Suppressor macrophage treated with lipopolysaccharide for 1 hour (primary cell): Measurements from ENCODE around the gene SCGB3A1.
A peak's percentile ranks its signal among the peaks of the same experiment; 100 is the strongest.

Experiments
- DNase-seq, 3 donors: peaks; one replicate each; pipeline ENCODE4 v3.0.0-alpha.2; 2020 to 2022

Gene SCGB3A1, protein sequence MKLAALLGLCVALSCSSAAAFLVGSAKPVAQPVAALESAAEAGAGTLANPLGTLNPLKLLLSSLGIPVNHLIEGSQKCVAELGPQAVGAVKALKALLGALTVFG

DNA sequence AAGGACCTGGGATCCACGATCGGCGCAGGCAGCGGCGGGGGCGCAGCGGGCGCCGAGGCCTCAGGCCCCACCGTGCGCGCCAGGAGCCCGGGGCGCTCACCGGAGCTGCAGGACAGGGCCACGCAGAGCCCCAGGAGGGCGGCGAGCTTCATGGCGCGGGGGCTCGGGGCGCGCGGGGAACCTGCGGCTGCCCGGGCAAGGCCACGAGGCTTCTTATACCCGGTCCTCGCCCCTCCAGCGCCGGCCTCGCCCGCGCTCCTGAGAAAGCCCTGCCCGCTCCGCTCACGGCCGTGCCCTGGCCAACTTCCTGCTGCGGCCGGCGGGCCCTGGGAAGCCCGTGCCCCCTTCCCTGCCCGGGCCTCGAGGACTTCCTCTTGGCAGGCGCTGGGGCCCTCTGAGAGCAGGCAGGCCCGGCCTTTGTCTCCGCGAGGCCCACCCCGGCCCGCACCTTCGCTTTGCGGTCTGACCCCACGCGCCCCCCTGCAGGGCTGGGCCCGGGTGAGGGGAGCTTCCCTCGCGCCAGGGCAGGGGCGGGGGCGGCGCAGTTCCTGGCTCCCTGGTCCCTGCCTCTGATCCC lies at the start of gene SCGB3A1:
Gene SCGB3A1 (minus strand): TSS at position 189 of the 577 bp plus-strand sequence. CDS start 37 bp downstream, at position 152.
- DNase-seq = peak; percentile 40 to 77 (median 60)

DNA sequence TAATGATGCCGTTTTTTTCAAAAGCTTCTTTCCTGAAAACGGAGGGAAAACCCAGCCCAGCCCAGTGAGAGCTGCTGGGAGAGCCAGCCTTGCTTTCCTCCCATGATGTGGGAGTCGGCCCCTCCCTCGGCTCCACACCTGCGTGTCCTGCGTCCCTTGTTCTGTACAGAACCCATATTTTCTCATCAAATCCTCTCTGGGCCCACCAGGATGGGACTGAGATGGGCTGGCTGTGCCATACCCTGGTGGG lies 49.2 kb upstream of the SCGB3A1 start:
- DNase-seq = no peak

DNA sequence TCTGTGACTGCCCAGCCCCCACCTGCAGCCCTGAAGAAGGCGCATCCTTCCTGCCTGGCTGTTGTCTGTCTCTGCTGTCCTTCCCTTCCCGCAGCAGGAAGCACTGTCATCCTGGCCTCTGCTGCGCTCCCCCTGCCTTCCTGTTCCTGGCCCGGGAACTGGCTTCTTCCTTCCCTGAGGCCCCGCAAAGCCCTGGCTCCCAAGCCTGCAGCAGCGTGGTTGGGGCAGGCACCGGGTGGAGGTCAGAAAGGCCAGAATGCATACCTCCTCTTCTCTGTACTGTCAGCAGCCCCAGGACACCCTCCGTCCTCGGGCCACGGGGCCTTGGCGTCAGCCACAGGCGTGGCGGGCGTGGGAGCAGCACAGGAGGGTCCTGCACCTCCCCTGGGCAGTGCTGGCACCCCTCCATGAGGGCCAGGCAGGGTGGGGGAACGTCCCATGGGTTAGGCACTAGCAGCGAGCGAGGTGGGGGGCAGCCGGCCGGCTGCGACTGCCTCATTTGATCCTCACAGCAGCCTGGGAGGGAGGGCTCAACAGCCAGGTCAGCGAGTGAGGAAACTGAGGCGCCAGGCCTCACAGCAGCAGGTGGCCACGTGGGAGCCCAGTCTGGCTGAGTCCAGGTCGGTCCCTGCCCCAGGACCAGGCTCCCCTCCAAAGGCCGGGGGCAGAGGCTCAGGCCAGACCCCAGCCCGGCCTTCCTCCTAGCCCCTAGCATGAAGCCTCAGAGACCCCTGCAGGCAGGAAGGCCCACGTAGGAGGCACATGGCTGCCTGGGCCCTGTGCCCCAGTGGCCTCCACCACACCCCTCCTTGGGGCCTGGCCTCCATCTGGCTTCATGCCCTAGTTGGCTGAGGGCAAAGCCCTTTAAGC lies 48.7 kb upstream of the SCGB3A1 start:
- DNase-seq = no peak

DNA sequence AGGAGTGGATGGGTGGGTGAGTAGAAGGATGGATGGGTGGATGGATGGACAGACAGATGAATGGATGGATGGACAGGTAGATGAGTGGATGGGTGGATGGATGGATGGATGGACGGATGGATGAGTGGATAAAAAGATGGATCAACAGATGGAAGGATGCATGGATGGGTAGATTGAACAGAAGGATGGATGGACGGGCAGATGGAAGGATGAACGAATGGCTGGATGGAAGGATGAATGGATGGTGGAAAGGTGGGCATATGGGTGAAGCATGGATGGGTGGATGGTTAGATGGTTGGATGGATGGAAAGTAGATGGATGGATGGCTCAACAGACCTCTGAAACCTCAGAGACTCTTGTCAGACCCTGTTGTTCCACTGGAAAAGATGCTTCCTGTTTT lies 48.0 kb upstream of the SCGB3A1 start:
- DNase-seq = no peak

DNA sequence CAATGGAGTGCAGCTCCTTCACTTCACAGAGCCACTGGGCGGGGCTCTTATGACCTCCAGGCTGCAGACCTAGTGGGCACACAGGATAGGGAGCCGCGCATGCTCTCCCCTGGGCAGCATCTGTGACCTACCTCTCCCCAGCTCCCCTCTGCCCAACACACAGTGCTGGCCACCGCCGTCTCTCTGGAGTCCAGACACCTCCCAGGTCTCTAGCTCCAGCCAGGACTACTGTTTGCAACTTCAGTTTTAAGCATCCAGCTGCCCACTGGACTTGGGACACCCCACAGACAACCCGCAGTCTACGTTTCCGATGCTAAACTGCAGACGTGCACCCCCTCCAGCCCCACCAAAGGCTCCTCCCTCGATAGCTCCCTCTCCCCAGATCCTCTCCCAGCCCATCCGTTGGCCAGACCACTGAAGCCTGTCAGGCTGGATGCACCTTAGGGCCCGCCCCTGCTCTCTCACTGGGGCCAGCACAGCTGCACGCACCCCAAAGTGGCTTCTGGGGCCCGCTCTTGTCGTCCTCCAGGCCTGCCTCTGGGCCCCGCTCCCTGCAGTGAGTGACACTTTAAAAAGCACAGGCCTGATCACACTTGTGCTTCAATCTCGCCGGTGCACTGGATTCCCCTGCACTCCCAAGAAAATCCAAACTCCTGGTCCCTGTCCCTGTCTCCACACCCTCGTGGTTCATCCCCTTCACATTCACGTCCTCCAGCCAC lies 46.8 kb upstream of the SCGB3A1 start:
- DNase-seq = no peak

DNA sequence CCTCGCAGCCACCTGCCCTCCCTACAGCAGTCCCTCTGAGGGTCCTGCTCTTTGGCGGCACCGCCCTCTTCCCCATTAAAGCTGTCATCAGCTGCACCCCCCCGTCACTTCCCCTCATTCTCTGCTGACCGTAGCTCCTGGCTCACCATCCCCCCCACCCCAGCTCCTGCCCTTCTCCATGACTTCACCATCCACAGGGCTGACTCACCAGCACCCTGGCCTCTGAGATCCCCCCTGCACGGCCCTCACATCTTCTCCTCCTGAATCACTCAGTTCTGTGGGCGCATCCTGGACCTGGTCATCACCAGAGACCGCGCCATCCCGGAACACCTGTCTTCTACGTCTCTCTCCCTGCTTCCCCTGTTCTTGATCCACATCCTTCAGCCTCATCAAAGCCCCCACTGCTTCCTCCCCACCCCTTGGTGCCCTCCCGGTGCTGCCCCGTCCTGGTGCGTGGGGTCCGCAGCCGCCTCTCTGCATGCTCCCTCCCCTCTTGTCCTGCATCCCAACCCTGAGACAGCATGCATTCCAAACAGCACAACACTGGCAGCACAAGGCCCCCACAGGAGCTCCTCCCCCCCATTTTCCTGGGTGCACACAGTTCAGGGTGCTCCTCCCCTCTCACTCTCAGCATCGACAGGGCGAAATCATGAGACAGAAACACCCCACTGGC lies 45.2 kb upstream of the SCGB3A1 start:
- DNase-seq = no peak

DNA sequence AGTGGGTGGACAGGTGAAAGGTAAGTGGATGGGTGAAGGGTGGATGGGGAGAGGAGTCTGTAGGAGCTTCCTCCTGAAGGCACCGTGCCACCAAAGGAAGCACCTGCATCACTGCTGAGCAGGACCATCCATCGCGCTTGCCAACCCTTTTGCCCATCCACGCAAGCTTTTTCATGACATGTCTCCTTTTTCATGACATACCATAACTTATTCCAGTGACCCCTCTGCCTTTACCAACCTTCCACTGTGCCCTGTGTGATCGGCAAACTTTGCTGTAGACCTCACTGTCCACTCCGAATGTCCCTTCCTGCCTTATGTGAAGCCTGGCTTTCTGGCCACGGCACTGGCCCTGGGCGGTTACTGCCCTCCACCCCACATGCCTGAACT lies 44.7 kb upstream of the SCGB3A1 start:
- DNase-seq = no peak

DNA sequence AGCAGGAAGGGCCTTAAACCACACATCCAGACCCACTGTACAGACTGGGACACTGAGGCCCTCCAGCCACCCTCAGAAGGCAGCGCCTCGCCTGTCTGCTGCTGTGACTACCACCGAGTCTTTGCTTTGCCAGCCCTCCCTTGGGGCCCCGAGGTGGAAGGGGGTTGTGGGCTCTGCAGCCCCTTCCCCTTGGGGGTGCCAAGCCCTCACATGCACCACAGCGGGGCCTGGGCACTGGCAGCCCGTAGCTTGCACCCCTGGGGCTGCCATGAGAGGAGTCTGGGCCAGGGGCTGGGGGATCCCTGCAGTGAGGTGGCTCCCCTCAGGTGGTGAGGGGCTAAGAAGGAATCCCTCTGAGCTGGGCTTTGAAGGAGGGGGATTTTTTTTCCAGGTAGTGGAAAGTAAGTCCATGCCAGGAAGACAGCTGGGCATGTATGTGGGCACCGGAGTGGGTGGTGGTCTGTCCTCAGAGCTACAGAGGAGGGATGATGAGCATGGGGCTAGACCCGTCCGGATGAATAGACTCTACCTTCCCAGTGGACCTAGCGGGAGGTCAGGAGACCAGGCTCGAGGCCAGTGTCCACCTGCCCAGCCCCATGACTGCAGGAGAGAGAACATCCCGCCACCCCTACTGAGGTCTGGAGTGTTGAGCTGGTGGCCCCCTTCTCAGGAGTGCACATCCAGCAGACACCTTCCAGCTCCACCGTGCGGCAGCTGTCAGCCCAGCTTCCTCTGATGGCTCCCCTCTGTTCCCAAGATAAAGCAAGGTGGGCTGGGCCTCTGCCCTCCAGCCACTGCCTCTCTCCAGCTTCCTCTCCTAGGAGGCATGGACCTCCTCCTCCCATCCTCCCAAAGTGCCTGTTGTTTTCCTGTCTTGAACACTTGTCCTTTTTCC lies 42.2 kb upstream of the SCGB3A1 start:
- no peak for DNase-seq

DNA sequence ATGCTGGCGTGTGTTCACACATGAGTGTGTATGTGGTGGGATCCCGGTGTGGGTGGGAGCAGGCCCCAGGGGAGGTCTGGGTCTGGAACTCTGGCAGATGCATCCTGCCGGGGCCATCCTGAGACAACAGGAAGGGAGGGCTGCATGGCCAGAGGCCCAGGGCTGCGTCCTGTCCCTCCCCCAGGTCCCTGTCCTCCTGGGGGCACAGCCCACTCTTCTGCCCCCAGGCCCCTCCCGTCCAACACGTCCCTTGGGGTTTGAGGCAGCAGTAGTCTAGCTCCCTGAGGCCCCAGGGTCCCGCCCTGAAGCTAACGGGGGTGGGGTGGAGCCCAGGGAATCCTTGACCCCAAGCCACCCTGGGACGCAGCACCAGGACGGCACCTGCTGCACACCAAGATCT lies 41.5 kb upstream of the SCGB3A1 start:
- no peak for DNase-seq

DNA sequence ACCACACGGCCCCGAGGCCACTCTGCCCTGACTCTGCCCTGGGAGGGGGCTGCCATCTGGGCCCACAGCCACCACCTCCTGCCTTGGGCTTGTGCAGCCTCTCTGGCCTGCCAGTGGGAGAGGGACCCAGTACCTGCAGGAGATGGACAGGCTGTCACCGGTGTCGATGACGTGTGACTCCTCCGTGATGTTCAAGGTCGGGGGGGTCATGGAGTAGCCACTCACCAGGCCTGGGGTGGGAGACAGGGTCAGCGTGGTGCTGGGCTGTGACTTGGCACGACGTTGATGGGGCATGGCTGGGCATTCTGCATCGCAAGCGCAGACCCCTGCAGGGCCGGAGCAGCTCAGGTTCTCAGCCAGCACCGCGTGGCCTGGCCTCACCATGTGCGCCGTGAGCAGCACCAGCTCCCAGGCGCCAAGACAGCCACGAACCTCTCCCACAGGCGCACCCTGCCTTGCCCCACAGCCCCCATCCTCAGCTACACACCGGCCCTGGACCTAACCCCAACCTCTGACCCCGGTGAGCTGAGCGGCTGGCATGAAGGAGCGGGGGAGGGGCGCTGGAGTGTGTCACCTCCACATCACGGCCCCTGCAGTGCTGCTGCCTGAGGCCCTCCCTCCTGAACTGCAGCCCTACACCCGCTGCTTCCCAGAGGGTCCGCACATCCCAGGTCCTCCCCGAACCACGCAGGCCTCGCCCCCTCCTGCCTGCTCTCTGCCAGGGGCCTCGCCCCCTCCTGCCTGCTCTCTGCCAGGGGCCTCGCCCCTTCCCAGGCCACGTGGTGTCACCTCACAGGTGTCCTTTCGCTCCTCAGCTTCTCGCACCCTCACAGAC lies 40.5 kb upstream of the SCGB3A1 start:
- no peak for DNase-seq

DNA sequence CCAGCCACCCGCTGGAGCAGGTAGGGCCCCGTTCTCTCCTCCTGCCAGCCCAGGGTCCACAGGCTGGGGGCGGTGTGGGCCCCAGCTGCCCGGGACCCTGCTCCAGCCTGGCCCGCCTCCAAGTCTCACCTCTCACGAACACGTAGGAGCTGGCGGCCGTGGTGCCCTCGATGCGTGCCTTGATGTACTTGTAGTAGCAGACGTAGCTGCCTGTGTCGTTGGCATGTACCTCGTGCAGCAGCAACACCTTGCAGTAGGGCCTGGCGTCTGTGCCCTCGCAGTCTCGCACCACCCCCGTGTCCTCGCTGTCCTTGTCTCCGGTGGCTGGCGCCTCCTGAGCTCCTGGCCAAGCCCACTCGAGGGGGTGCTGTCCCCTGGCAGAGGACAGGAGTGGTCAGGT lies 39.1 kb upstream of the SCGB3A1 start:
- no peak for DNase-seq

DNA sequence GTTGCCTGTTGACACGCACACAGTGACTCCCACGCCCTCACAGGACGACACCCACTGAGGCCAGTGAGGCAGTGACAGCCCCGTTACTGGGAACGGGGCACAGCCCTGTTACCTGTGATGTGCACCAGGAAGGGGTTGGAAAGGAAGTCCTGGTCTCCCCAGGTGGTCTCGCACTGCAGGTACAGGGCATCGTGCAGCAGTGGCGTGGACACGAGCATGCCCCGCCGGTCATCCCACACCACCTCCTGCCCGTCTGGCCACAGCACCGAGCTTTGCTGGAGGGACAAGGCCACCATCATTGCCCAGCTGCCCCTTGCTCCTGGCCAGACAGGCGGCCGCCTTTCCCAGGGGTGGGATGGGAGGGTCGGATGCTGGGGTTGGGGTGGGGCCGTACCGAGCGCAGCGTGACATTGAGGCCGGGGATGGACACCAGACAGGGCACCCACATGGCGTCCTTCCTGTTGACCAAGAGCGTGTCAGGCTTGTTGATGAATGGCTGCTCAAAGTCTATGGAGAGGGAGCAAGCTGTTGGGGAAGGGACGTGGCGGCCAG lies 38.6 kb upstream of the SCGB3A1 start:
- DNase-seq = no peak

DNA sequence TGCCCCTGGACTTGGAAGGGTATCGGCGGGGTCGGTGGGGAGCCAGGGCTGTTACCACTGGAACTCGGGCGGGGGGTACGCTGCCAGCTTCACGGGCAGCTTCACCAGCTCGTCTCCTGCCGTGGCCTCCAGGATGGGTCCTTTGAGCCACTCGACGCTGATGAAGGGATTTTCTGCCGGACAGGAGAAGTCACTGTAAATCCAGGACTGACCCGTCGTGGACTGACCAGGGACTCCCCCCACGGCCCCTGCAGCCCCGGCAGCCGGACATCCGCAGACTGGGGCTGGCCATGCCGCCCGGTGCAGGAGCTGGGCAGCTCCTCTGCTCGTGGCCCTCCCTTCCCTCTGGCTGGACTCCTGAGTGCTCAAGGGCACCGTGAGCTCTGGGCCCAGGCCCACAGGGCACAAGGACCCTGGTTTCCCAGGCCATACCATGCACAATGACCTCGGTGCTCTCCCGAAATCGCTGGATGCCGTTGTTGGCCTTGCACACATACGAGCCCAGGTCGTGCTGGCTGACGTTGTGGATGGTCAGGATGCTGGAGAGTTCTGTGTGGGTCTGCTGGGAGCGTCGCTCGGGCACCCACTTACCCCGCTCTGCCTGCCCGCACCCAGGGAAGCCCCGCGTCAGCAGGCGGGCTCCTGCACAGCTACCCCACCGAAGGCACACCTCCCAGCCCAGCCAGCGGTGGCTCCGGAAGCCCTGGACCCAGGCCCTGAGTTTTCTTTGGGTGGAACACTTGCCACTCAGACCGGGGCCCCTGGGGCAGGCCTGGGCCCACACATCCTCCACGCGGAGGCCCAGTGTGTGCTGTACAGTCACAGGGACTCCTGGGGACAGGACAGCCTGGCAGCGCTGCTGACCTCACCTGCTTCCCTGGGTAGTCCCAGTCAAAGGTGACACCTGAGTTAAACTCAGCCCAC lies 37.8 kb upstream of the SCGB3A1 start:
- DNase-seq = no peak

DNA sequence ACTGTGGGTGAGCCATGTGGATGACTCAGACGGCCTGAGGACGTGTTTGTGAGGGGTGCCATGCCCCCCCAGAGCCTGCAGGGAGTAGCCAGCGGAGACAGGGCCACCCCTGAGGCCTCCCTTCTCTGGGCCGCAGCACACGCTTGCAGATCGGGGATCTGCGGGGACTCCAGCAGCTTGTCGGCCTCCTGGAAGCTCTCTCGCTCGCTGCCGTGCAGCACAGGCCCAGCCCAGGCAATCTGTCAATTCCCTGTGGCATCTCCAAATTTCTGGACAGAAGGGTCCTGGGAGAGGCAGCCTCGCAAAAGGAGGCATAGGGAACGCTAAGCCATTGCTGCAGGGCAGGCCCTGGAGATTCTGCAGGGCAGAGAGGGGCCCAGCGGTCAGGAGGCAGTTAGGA lies 36.9 kb upstream of the SCGB3A1 start:
- DNase-seq = no peak

DNA sequence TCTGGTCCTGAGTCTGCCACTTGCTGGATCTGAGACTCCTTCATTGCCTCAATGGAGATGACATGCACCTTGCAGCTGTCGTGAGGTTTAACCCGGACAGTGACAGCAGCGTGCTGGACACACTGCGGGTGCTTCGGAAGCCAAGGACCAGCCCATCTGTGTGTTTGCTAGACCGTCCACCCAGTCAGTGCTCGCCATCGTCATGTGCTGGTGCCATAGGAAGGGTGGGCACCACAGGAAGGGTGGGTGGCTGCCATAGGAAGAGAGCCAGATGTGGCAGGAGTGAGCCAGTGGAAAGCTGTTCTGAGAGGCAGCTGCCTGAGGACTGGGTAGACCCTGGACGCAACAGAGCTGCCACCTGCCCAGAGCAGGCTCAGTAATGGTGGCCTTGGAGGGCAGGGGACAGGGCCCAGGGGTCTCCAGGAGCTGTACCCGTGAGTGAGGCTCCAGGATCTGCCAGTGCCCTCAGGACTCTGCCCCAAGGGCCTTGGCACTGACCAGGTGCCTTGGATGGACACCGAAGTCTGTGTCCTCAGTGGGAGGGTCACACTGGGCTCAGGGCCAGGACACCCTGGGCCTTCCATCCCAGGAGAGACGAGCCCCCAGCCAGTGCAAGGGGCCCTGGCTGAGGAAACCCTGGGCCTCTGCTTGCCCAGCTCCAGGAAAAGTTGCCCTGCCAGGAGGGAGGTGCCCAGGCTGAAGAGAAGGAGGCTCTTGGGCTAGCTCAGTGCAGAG lies 36.3 kb upstream of the SCGB3A1 start:
- no peak for DNase-seq

DNA sequence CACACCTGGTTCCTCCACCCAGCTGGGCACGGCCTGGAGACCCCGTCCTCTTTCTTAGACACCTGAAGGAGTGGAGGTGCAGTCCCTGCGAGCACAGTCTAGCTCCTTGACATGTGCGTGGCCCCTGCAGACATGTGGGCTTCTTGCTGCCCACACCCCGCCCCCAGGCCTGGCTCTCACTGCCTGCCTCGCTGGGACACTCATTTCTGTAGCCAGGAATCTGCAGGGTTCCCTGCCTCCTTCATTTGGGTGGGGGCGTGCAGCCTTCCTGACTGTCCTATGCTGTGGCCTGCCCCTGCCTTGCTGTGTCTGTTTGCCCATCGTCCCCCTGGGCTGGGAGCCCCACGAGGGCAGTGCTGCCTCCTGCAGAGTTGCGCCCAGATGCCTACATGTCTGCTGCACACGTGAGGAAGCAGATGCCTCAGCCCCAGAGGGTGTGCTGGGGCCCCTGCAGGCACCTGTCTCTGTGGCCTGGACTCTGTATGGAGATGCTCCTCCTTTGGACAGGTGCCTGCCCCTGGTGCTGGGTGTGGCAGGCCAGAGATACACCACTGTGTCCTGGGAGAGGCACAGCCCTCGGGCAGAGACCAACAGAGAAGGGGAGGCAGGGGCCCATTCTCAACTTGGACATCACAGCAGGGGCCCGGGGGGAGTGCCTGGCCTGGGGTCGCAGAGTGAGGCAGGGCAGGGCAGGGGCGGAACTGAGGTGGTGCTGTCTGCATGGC lies 35.5 kb upstream of the SCGB3A1 start:
- DNase-seq = no peak

DNA sequence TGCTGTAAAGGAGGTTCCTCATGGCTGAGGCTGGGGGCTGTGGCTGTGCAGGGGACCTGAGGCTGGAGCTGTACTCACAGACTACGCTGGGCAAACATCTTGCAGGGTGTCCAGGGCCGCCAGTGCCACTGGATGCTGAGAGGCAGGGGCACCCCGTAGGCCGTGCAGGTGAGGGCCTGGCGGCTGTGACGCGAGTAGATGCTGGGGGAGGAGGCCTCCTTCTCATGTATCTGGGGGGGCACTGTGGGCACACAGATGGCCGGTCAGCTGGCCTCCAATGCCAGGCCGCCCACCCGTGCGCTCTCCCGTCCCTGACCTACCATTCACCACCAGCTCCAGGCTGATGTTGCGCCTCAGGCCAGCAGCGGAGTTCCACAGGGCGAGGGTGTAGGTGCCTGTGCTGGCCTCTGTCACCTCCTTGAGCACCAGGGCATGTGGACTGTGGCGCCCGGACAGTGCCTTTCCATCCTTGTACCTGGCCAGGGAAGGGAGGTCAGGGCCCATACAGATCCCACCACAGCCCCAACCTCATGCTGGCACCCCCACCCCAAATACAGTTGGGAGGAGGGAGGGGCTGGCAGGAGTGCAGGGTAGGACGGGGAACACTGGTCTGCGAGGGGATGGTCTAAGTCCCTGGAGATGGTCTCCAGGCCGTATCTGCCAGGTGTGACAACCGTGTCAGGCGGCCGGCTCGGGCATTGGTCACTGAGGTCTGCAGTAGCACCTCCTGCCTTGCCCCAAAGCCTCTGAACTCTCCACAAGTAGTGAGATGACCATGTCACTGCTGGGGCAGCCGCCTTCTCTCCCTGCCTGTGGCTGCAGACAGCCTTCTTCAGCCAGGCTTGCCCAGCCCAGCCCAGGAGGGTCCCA lies 34.7 kb upstream of the SCGB3A1 start:
- DNase-seq = no peak
